Hepatocyte (in vitro differentiated cells): ENCODE results near the gene SPAG6. TPM values are rescaled to one million over a fixed set of nuclear protein-coding genes. Genes with fewer than 3 reads are reported as not detected.
"Not testable (repeated sequence)": the region's sequence is repeated elsewhere in the genome, so short reads cannot be mapped to it uniquely, and the experiment has no call there.

ENCODE experiments used
- DNase-seq: peaks from one replicate; pipeline ENCODE4 v3.0.0-alpha.2; 2016; ENCODE audit warnings: low spot score
- H2AFZ ChIP-seq: fragments of 200-600 bp; sonication (generic); 2 replicates; pipeline ENCODE4 v1.6.0; 2016; ENCODE audit warnings: antibody characterized with exemption, mild to moderate bottlenecking
- H3K27ac ChIP-seq: fragments of 200-600 bp; sonication (generic); 2 replicates; pipeline ENCODE4 v1.5.1; 2016; ENCODE audit warnings: mild to moderate bottlenecking
- H3K27me3 ChIP-seq: fragments of 200-600 bp; sonication (generic); 2 replicates; pipeline ENCODE4 v1.6.1; 2016
- H3K36me3 ChIP-seq: fragments of 200-600 bp; sonication (generic); replicated peaks from 2 replicates; pipeline ENCODE4 v1.5.1; 2016; ENCODE audit warnings: low read depth; ENCODE audit not compliant: insufficient read depth
- H3K4me1 ChIP-seq: fragments of 200-600 bp; sonication (generic); 2 replicates; pipeline ENCODE4 v1.5.1; 2016; ENCODE audit warnings: mild to moderate bottlenecking, moderate library complexity; ENCODE audit not compliant: insufficient read depth
- H3K4me2 ChIP-seq: fragments of 200-600 bp; sonication (generic); 2 replicates; pipeline ENCODE4 v1.6.0; 2016
- H3K4me3 ChIP-seq: fragments of 200-600 bp; sonication (generic); 2 replicates; pipeline ENCODE4 v1.5.1; 2016; ENCODE audit warnings: mild to moderate bottlenecking
- H3K79me2 ChIP-seq: fragments of 200-600 bp; sonication (generic); 2 replicates; pipeline ENCODE4 v1.6.0; 2017; ENCODE audit warnings: mild to moderate bottlenecking
- H3K9me2 ChIP-seq: fragments of 200-600 bp; sonication (generic); replicated peaks from 2 replicates; pipeline ENCODE4 v1.6.0; 2017; ENCODE audit warnings: mild to moderate bottlenecking; ENCODE audit not compliant: insufficient read depth
- H3K9me3 ChIP-seq: fragments of 200-600 bp; sonication (generic); 2 replicates; pipeline ENCODE4 v1.5.1; 2016; ENCODE audit warnings: low read depth, mild to moderate bottlenecking
- H4K20me1 ChIP-seq: fragments of 200-600 bp; sonication (generic); 2 replicates; pipeline ENCODE4 v1.6.0; 2016; ENCODE audit warnings: mild to moderate bottlenecking; ENCODE audit not compliant: insufficient read depth, poor library complexity, severe bottlenecking
- EZH2 ChIP-seq: fragments of 200-600 bp; sonication (generic); IDR thresholded peaks from 2 replicates; pipeline ENCODE4 v1.6.1; 2016; ENCODE audit warnings: antibody characterized with exemption, mild to moderate bottlenecking, borderline replicate concordance
- EZH2phosphoT487 ChIP-seq: fragments of 200-600 bp; sonication (generic); IDR thresholded peaks from one replicate; pipeline ENCODE4 v1.6.1; 2018; ENCODE audit warnings: antibody characterized with exemption, mild to moderate bottlenecking, low read depth, moderate library complexity; ENCODE audit not compliant: unreplicated experiment, severe bottlenecking
- WGBS: methylation state at CpG from one replicate; pipeline ENCODE4 v1.1.6; 2016; ENCODE audit warnings: low lambda C conversion rate; ENCODE audit errors: missing lambda C conversion rate; 5-methylcytosine and 5-hydroxymethylcytosine counted together
- polyA plus RNA-seq: library from polyadenylated mRNA; unstranded; fragments of >200 nt; fragmentation: Nextera tagmentation; extraction: Ambion mirVana; gene quantifications from 2 replicates; pipeline ENCODE4 v1.2.1, GENCODE V29; 2016
- total RNA-seq: library from RNA; depleted of rRNA; stranded (reverse); fragments of >200 nt; gene quantifications from 2 replicates; pipeline ENCODE4 v1.2.3, GENCODE V29; 2014
- TF ChIP-seq, protein P1 (sequence below): fragments of 200-600 bp; sonication (generic); IDR thresholded peaks from 2 replicates; pipeline ENCODE4 v1.5.1; 2016; ENCODE audit warnings: antibody characterized with exemption, mild to moderate bottlenecking; ENCODE audit not compliant: poor library complexity

SPAG6 gene
- total and polyA plus RNA-seq, 2 experiments from 2014 or later = 0.17 TPM; not detected in 1

DNA sequence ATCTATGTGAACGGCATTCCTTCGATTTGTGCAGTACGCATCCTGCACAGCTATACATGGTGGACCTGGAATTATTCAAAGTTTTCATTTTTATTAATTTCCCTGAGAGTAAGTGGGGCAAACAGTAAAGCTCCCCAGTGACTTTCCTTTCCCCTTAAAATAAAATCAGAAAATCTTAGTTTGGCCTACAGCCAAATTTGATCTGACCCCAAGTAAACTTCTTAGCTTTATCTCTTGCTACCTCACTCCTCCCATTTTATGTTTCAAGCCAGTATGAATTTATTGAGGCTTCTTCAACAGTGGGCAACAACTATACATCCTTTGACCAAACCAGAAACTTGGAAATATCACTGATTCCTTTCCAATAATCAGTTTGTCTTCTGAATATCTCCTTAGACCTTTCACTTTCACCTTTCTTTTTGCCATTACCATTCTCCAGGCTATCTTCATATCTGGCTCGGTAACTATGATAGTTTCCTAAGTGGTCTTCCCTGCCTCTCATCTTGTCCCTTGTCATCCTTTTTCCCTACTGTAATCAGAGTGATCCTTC lies 11.1 kb downstream of the SPAG6 start:
- Histone ChIP-seq H3K79me2 (no peaks in the 10 kb centered on the region), H2AFZ (no peak overlapping the region), H3K4me3 (no peak overlapping the region), H4K20me1 (no peaks in the 10 kb centered on the region), H3K4me1 (no peaks in the 10 kb centered on the region), H3K9me3 (no peaks in the 10 kb centered on the region), H3K27ac (no peak overlapping the region), H3K36me3 (no peaks in the 10 kb centered on the region), H3K27me3 (no peaks in the 10 kb centered on the region), H3K9me2 (no peaks in the 10 kb centered on the region), H3K4me2 (no peak overlapping the region)
- WGBS = 85% methylated on average over 4 of the region's 4 CpGs
- no peak for DNase-seq
- TF ChIP-seq EZH2phosphoT487 (no peak), EZH2 (no peak)
- TF ChIP-seq, protein P1, sequence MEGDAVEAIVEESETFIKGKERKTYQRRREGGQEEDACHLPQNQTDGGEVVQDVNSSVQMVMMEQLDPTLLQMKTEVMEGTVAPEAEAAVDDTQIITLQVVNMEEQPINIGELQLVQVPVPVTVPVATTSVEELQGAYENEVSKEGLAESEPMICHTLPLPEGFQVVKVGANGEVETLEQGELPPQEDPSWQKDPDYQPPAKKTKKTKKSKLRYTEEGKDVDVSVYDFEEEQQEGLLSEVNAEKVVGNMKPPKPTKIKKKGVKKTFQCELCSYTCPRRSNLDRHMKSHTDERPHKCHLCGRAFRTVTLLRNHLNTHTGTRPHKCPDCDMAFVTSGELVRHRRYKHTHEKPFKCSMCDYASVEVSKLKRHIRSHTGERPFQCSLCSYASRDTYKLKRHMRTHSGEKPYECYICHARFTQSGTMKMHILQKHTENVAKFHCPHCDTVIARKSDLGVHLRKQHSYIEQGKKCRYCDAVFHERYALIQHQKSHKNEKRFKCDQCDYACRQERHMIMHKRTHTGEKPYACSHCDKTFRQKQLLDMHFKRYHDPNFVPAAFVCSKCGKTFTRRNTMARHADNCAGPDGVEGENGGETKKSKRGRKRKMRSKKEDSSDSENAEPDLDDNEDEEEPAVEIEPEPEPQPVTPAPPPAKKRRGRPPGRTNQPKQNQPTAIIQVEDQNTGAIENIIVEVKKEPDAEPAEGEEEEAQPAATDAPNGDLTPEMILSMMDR = no peak

DNA sequence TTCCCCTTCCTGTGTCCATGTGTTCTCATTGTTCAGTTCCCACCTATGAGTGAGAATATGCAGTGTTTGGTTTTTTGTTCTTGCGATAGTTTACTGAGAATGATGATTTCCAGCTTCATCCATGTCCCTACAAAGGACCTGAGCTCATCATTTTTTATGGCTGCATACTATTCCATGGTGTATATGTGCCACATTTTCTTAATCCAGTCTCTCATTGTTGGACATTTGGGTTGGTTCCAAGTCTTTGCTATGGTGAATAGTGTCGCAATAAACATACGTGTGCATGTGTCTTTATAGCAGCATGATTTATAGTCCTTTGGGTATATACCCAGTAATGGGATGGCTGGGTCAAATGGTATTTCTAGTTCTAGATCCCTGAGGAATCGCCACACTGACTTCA lies 12.5 kb downstream of the SPAG6 start:
- not testable (repeated sequence) for H2AFZ ChIP-seq, H3K4me2 ChIP-seq, H3K9me3 ChIP-seq, H3K9me2 ChIP-seq, DNase-seq, H3K36me3 ChIP-seq, H3K79me2 ChIP-seq, H3K4me1 ChIP-seq, H3K27ac ChIP-seq, H4K20me1 ChIP-seq, H3K27me3 ChIP-seq, H3K4me3 ChIP-seq
- WGBS = 91% methylated on average over 4 of the region's 4 CpGs

DNA sequence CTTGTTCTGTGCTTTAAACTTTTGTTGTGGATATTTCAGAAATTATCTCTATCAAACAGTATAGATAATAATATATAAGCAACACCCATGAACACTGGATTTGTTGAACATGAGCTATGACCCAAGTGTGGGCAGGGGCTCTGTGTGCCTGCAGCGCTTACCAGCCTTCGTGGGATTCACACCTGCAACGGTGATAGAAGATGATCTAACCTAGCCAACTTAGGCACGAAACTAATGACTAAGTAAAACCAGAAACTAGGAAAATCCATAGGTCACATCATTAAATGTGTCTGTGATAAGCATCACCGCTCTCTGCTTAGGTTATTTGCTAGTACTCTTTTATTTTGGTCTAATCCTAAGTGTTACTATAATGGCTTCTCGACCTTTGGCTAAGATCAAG lies 18.0 kb downstream of the SPAG6 start:
- Histone ChIP-seq H3K4me1 (no peaks in the 10 kb centered on the region), H3K27ac (no peak overlapping the region), H3K9me3 (no peaks in the 10 kb centered on the region), H3K4me2 (no peak overlapping the region), H3K36me3 (no peaks in the 10 kb centered on the region), H3K9me2 (no peaks in the 10 kb centered on the region), H2AFZ (no peak overlapping the region), H3K4me3 (no peak overlapping the region), H3K79me2 (no peaks in the 10 kb centered on the region), H3K27me3 (no peaks in the 10 kb centered on the region), H4K20me1 (no peaks in the 10 kb centered on the region)
- DNase-seq = no peak
- 86% methylated on average over 6 of the region's 6 CpGs for WGBS
- TF ChIP-seq EZH2phosphoT487 (no peak), EZH2 (no peak)
- TF ChIP-seq, protein P1 = no peak

GRCh38 chr10:22364407-22365140 lies 19.3 kb downstream of the SPAG6 start:
- Histone ChIP-seq H3K4me3 (no peak overlapping the region), H3K9me3 (no peaks in the 10 kb centered on the region), H3K27me3 (no peaks in the 10 kb centered on the region), H3K4me1 (no peaks in the 10 kb centered on the region), H4K20me1 (no peaks in the 10 kb centered on the region), H2AFZ (no peak overlapping the region), H3K36me3 (no peaks in the 10 kb centered on the region), H3K9me2 (no peaks in the 10 kb centered on the region), H3K4me2 (no peak overlapping the region), H3K27ac (no peak overlapping the region), H3K79me2 (no peaks in the 10 kb centered on the region)
- DNase-seq = no peak
- no peak for TF ChIP-seq EZH2phosphoT487
- TF ChIP-seq, protein P1 = no peak
- TF ChIP-seq EZH2 = no peak
- 93% methylated on average over 5 of the region's 5 CpGs for WGBS
